K562 (cell line): ENCODE results near the gene ERBB3. TPM values are rescaled to one million over a fixed set of nuclear protein-coding genes. Genes with fewer than 3 reads are reported as not detected.

Source experiments
- ATAC-seq: fragments of 200-7000 bp; cut with Tn5 transposase; 3 replicates; pipeline ENCODE4 v1.9.1; 2020; ENCODE audit warnings: moderate library complexity
- BruUV-seq: library from RNA; stranded (reverse); fragments of 400-500 nt; replicated peaks from 2 replicates; lab custom pipeline; 2021; lab: Mats Ljungman, UMichigan
- CTCF ChIA-PET: fragments of 300-600 bp; formaldehyde crosslinking; extraction: SDS; loops from one replicate; lab custom pipeline; 2021; ENCODE audit warnings: low intra/inter-chr PET ratio; lab: Yijun Ruan, JAX
- POLR2A ChIA-PET: fragments of 300-600, 350-650 bp; sonication (Branson Sonifier 250); formaldehyde crosslinking; extraction: SDS; loops from one replicate; lab custom pipeline; 2021; ENCODE audit warnings: antibody characterized with exemption, inconsistent platforms; lab: Yijun Ruan, JAX
- DNase-seq, 4 experiments: peaks; one replicate each; pipeline versions ENCODE4 v3.0.0 to v3.0.0-alpha.2; 2011 to 2018; ENCODE audit warnings: low spot score in 3 of 4, mixed read lengths in 3 of 4; ENCODE audit errors: extremely low read depth in 1 of 4
- FAIRE-seq: peaks from 2 replicates; lab custom pipeline; 2011; peaks lifted over from hg19 to GRCh38; lab: Jason Lieb, UNC
- H2AFZ ChIP-seq: 2 replicates; pipeline ENCODE4 v1.6.0; 2011; ENCODE audit warnings: low read depth, low read length, control low read depth, inconsistent platforms
- H3K27ac ChIP-seq: fragments of 200-600 bp; 3 replicates; pipeline ENCODE4 v1.8.0; 2011; ENCODE audit warnings: low read depth, mild to moderate bottlenecking, control low read depth, inconsistent platforms, low read length, moderate library complexity, mixed read lengths; ENCODE audit errors: extremely low read depth
- H3K27me3 ChIP-seq, 2 experiments: fragments of 300-600 bp in 1 of 2; 2 replicates in 1 of 2; 3 replicates in 1 of 2; pipeline versions ENCODE4 v1.6.0 to v1.8.0; 2011; ENCODE audit warnings: inconsistent platforms in 2 of 2, low read length in 2 of 2, mild to moderate bottlenecking in 1 of 2, mixed read lengths in 1 of 2, moderate library complexity in 1 of 2; ENCODE audit not compliant: control insufficient read depth in 2 of 2, insufficient read depth in 2 of 2
- H3K36me3 ChIP-seq: fragments of 300-600 bp; 3 replicates; pipeline ENCODE4 v1.8.0; 2011; ENCODE audit warnings: mild to moderate bottlenecking, low read length, inconsistent platforms; ENCODE audit not compliant: control insufficient read depth, insufficient read depth
- H3K4me1 ChIP-seq, 2 experiments: fragments of 200-600 bp in 1 of 2; replicated peaks in 1 of 2; 2 replicates in 1 of 2; 3 replicates in 1 of 2; pipeline versions ENCODE4 v1.5.1 to v1.8.0; 2011; ENCODE audit warnings: inconsistent platforms in 2 of 2, low read length in 2 of 2, mild to moderate bottlenecking in 1 of 2, mixed read lengths in 1 of 2, moderate library complexity in 1 of 2; ENCODE audit not compliant: control insufficient read depth in 2 of 2, insufficient read depth in 2 of 2
- H3K4me2 ChIP-seq: 2 replicates; pipeline ENCODE4 v1.6.1; 2011; ENCODE audit warnings: low read length, control low read depth, inconsistent platforms, mixed read lengths; ENCODE audit not compliant: insufficient read depth
- H3K4me3 ChIP-seq: fragments of 200-600 bp; sonication (generic), shearing (Covaris generic); 2 replicates; pipeline ENCODE4 v1.5.1; 2016; ENCODE audit warnings: control low read depth, inconsistent platforms
- H3K79me2 ChIP-seq: fragments of 200-600 bp; 3 replicates; pipeline ENCODE4 v1.8.0; 2011; ENCODE audit warnings: low read length, inconsistent platforms; ENCODE audit not compliant: control insufficient read depth, insufficient read depth
- H3K9ac ChIP-seq, 2 experiments: 2 replicates each; pipeline versions ENCODE4 v1.6.0 to v1.6.1; 2011; ENCODE audit warnings: low read depth in 2 of 2, low read length in 2 of 2, control low read depth in 1 of 2, inconsistent platforms in 1 of 2, mild to moderate bottlenecking in 1 of 2, mixed read lengths in 1 of 2; ENCODE audit not compliant: insufficient read depth in 1 of 2
- H3K9me1 ChIP-seq: one replicate; pipeline ENCODE4 v1.6.0; 2011; ENCODE audit warnings: inconsistent platforms, mild to moderate bottlenecking, low read length, moderate library complexity; ENCODE audit not compliant: control insufficient read depth, insufficient read depth
- H3K9me3 ChIP-seq: replicated peaks from 2 replicates; pipeline ENCODE4 v1.5.1; 2011; ENCODE audit warnings: low read depth, low read length, inconsistent platforms; ENCODE audit not compliant: control insufficient read depth, insufficient read depth
- H4K20me1 ChIP-seq: replicated peaks from 2 replicates; pipeline ENCODE4 v1.6.1; 2011; ENCODE audit warnings: low read length, inconsistent platforms, mixed read lengths; ENCODE audit not compliant: control insufficient read depth, insufficient read depth
- ATF1 ChIP-seq, 2 experiments: fragments of 450-650 bp in 1 of 2; IDR thresholded peaks; 2 replicates each; pipeline ENCODE4 v1.6.1; 2016; ENCODE audit warnings: missing compliant biosample characterization in 1 of 2, missing genetic modification characterization in 1 of 2
- FOSL1 ChIP-seq: fragments of 200-800 bp; sonication (Bioruptor generic); conservative IDR thresholded peaks from 2 replicates; pipeline ENCODE4 v1.6.1; 2016; ENCODE audit warnings: missing genetic modification characterization, missing compliant biosample characterization
- HDGF ChIP-seq: fragments of 450-650 bp; IDR thresholded peaks from 2 replicates; pipeline ENCODE4 v1.6.1; 2016
- SAP30 ChIP-seq: fragments of 200-600 bp; sonication (generic); IDR thresholded peaks from 2 replicates; pipeline ENCODE4 v1.6.1; 2012; ENCODE audit warnings: borderline replicate concordance, low read depth, mild to moderate bottlenecking, moderate library complexity, low read length, control low read depth, inconsistent platforms; ENCODE audit not compliant: insufficient read depth, poor library complexity, severe bottlenecking
- SIN3B ChIP-seq: fragments of 450-650 bp; IDR thresholded peaks from 2 replicates; pipeline ENCODE4 v1.6.1; 2017; ENCODE audit warnings: low read depth, mild to moderate bottlenecking, moderate library complexity
- ZNF282 ChIP-seq: sonication (generic); formaldehyde crosslinking; IDR thresholded peaks from 2 replicates; pipeline ENCODE4 v1.8.1; 2023; ENCODE audit warnings: missing genetic modification reagents
- ZZZ3 ChIP-seq: fragments of 450-650 bp; IDR thresholded peaks from 2 replicates; pipeline ENCODE4 v1.6.1; 2016; ENCODE audit warnings: antibody characterized with exemption, mild to moderate bottlenecking, moderate library complexity
- WGBS: fragments of 100-300 bp; shearing (Covaris generic); methylation state at CpG from one replicate; pipeline ENCODE4 v1.1.6; 2016; ENCODE audit warnings: low coverage, mixed read lengths; ENCODE audit not compliant: insufficient coverage; ENCODE audit errors: missing lambda C conversion rate; 5-methylcytosine and 5-hydroxymethylcytosine counted together
- in situ Hi-C: fragments of 300-500 bp; cut with MboI; formaldehyde crosslinking; loops from 4 replicates; pipeline ENCODE4 v1.15.0; 2018; ENCODE audit warnings: inconsistent platforms, mixed read lengths
- intact Hi-C: fragments of 100-400 bp; cut with micrococcal nuclease; formaldehyde crosslinking; loops from 2 replicates; pipeline ENCODE4 v1.14.2; 2022
- polyA plus RNA-seq, 8 experiments: library from polyadenylated mRNA; depleted of rRNA in 4 of 8; stranded (reverse) in 5 of 8; unstranded in 3 of 8; fragments of >200 nt; fragmentation: Nextera tagmentation in 2 of 8; fragmentation: Illumina TruSeq in 1 of 8; extraction: Ambion mirVana in 2 of 8; extraction: Trizol in 1 of 8; gene quantifications; 2 replicates each; pipeline versions ENCODE4 v1.2.1 to v1.2.3, GENCODE V29; 2011 to 2014; ENCODE audit warnings: inconsistent platforms in 1 of 8, missing spikeins in 1 of 8
- total RNA-seq, 7 experiments: library from RNA; depleted of rRNA in 6 of 7; stranded (reverse); fragments of >200 nt in 6 of 7; fragmentation: Illumina TruSeq in 2 of 7; extraction: Trizol in 2 of 7; gene quantifications; 2 replicates each; pipeline versions ENCODE4 v1.2.1 to v1.2.3, GENCODE V29; 2011 to 2021; ENCODE audit warnings: low replicate concordance in 1 of 7

Gene ERBB3
- total and polyA plus RNA-seq, 9 of the 15 experiments (the other 6 are each of a cell fraction or from before 2014, with no cell fraction given) = 1.5 to 5.4 (median 3.8) TPM

- H3K9ac ChIP-seq = peak overlapping the region; percentile 93 to 97
- peaks cover 6% of the 10 kb centered on the region for H3K9me3 ChIP-seq
- no TSS peak for BruUV-seq
- 6% methylated on average over 13 of the region's 13 CpGs for WGBS
- ChIA-PET POLR2A (interaction anchor here (0.6 to 5.3 kb wide), 30 partner anchors 9 to 411 kb away, joined by 3 to 125 read pairs (median 6); partner anchors contain the start of genes COQ10A, ESYT1, ITGA7 and MYL6), CTCF (interaction anchor here (1.5 to 3.8 kb wide), 5 partner anchors 69 to 140 kb away, joined by 5 to 36 read pairs (median 13); partner anchors contain the start of genes ANKRD52, NABP2 and SMARCC2)
- DNase-seq = no peak
- H3K4me2 ChIP-seq = peak overlapping the region; percentile 89
- peaks cover 32% of the 10 kb centered on the region for H3K36me3 ChIP-seq
- no peaks in the 10 kb centered on the region for H3K27me3 ChIP-seq
- FAIRE-seq = no peak
- H2AFZ ChIP-seq = peak overlapping the region; percentile 82
- peaks cover 28% of the 10 kb centered on the region for H3K79me2 ChIP-seq
- H3K4me3 ChIP-seq = peak overlapping the region; percentile 59
- intact Hi-C loops (loop anchor here (1.0 to 5.0 kb wide), 10 partner anchors 34 to 518 kb away; partner anchors contain the start of genes ANKRD52, CS, MYL6 and NABP2), in situ Hi-C loops (no loop called here)
- H4K20me1 ChIP-seq = no peaks in the 10 kb centered on the region
- TF ChIP-seq ZNF282 (CRISPR knock-in tag) = 0 out of 2 replicates have a peak, but pooled peaks have one; percentile 69
- TF ChIP-seq FOSL1 = 0 out of 2 replicates have a peak, but pooled peaks have one; percentile 11
- peak; percentile 3 for TF ChIP-seq SAP30
- no peak for TF ChIP-seq ZZZ3
- no peak for TF ChIP-seq SIN3B
- TF ChIP-seq HDGF = 0 out of 2 replicates have a peak, but pooled peaks have one; percentile 66
- TF ChIP-seq ATF1 (CRISPR knock-in tag; IDR thresholded peaks at IDR 0.05) = no peak
- peak; percentile 76; the same call in 1 of the 2 replicates for TF ChIP-seq ATF1 (tag; IDR thresholded peaks at IDR 0.05)
- H3K27ac ChIP-seq = peak overlapping the region; percentile 61
- ATAC-seq = peak; percentile 8
- H3K9me1 ChIP-seq = no peaks in the 10 kb centered on the region
- peaks cover 17 to 20% of the 10 kb centered on the region in 2 experiments for H3K4me1 ChIP-seq
Observed at GRCh38 chr12:56118688-56119357, 38.9 kb downstream of the ERBB3 start.
